RWPE1 (cell line): ENCODE results near the gene HAL.

Experiments
- CTCF ChIA-PET: fragments of 350-600 bp; sonication (Branson Sonifier 250); formaldehyde crosslinking; extraction: SDS; loops from one replicate; lab custom pipeline; 2021; lab: Yijun Ruan, JAX
- POLR2A ChIA-PET: fragments of 400-600 bp; formaldehyde crosslinking; extraction: SDS; loops from one replicate; lab custom pipeline; 2020; ENCODE audit warnings: antibody characterized with exemption; ENCODE audit not compliant: low non-redundant PET; lab: Yijun Ruan, JAX
- DNase-seq: peaks from one replicate; pipeline ENCODE4 v3.0.0; 2012; ENCODE audit warnings: low spot score
- H3K27ac ChIP-seq: fragments of 450-650 bp; 2 replicates; pipeline ENCODE4 v1.5.1; 2017
- CTCF ChIP-seq: fragments of 450-650 bp; conservative IDR thresholded peaks from 2 replicates; pipeline ENCODE4 v1.5.1; 2017; ENCODE audit warnings: low read depth, mild to moderate bottlenecking

Gene HAL

GRCh38 chr12:95996034-95996658, at the start of gene HAL:
TSS of gene HAL (minus strand) at chr12:95996344. CDS start at chr12:95995910, 434 bp downstream.
- ChIA-PET POLR2A (no interaction called here), CTCF (interaction anchor here (0.6 kb wide), 1 partner anchor 222 kb away, joined by 3 read pairs; no protein-coding TSS in a partner anchor)
- DNase-seq, result no peak
- no peak for TF ChIP-seq CTCF
- no peak within 1 kb of the TSS for H3K27ac ChIP-seq

GRCh38 chr12:96045566-96045965, 49.4 kb upstream of the HAL start:
- TF ChIP-seq CTCF, result no peak
- H3K27ac ChIP-seq, result no peak overlapping the region
- CTCF ChIA-PET, result no interaction called here
- DNase-seq, result no peak
- POLR2A ChIA-PET, result no interaction called here

GRCh38 chr12:96044943-96045290, 48.8 kb upstream of the HAL start:
- no peak for TF ChIP-seq CTCF
- no peak for DNase-seq
- no peak overlapping the region for H3K27ac ChIP-seq
- POLR2A ChIA-PET, result no interaction called here
- CTCF ChIA-PET, result interaction anchor here (0.7 kb wide), 2 partner anchors 10 to 73 kb away, joined by 3 to 8 read pairs; no protein-coding TSS in a partner anchor

GRCh38 chr12:96044017-96044942, 48.1 kb upstream of the HAL start:
- no peak for TF ChIP-seq CTCF
- no peak overlapping the region for H3K27ac ChIP-seq
- POLR2A ChIA-PET, result no interaction called here
- no peak for DNase-seq
- CTCF ChIA-PET, result interaction anchor here (0.7 kb wide), 2 partner anchors 11 to 73 kb away, joined by 3 to 8 read pairs; no protein-coding TSS in a partner anchor

- ChIA-PET CTCF (no interaction called here), POLR2A (no interaction called here)
- no peak for DNase-seq
- no peak overlapping the region for H3K27ac ChIP-seq
- TF ChIP-seq CTCF, result no peak
Observed at GRCh38 chr12:96041181-96041580, 45.0 kb upstream of the HAL start.

GRCh38 chr12:96040305-96041133, 44.4 kb upstream of the HAL start:
- no peak for DNase-seq
- ChIA-PET POLR2A (no interaction called here), CTCF (interaction anchor here (0.5 kb wide), 1 partner anchor 256 kb away, joined by 4 read pairs; no protein-coding TSS in a partner anchor)
- H3K27ac ChIP-seq, result no peak overlapping the region
- no peak for TF ChIP-seq CTCF
